Type B pancreatic cell (in vitro differentiated cells): Measurements from ENCODE around the gene UBE2G2. TPM values are rescaled to one million over a fixed set of nuclear protein-coding genes. Genes with fewer than 3 reads are reported as not detected.

ENCODE experiments used
- DNase-seq: peaks from one replicate; pipeline ENCODE4 v3.0.0; 2021; ENCODE audit warnings: mixed read lengths; ENCODE audit not compliant: unreplicated experiment; ENCODE audit errors: extremely low spot score
- H3K27ac Mint-ChIP-seq: 2 replicates; pipeline ENCODE4 v1.8.0; 2021; ENCODE audit warnings: mild to moderate bottlenecking, mixed read lengths
- H3K27me3 Mint-ChIP-seq: 2 replicates; pipeline ENCODE4 v1.8.0; 2021; ENCODE audit warnings: mixed read lengths
- H3K36me3 Mint-ChIP-seq: 2 replicates; pipeline ENCODE4 v1.8.0; 2021; ENCODE audit warnings: mixed read lengths
- H3K4me1 Mint-ChIP-seq: one replicate; pipeline ENCODE4 v1.8.0; 2021; ENCODE audit warnings: mixed read lengths; ENCODE audit not compliant: unreplicated experiment
- H3K4me3 Mint-ChIP-seq: 2 replicates; pipeline ENCODE4 v1.8.0; 2021; ENCODE audit warnings: mild to moderate bottlenecking, mixed read lengths
- H3K9me3 Mint-ChIP-seq: 2 replicates; pipeline ENCODE4 v1.8.0; 2021; ENCODE audit warnings: mixed read lengths
- CTCF ChIP-seq: fragments of 200-600 bp; sonication (generic); conservative IDR thresholded peaks from 2 replicates; pipeline ENCODE4 v1.5.0; 2021; ENCODE audit warnings: antibody characterized with exemption, mild to moderate bottlenecking
- total RNA-seq: library from RNA; stranded (reverse); gene quantifications from 2 replicates; pipeline ENCODE4 v1.2.1, GENCODE V29; 2021; ENCODE audit warnings: low replicate concordance

The UBE2G2 gene
- total RNA-seq, 1 donor from 2014 or later, result 92.4 TPM

- no peak for TF ChIP-seq CTCF
- no peaks in the 10 kb centered on the region for H3K9me3 Mint-ChIP-seq
- no peak for DNase-seq
- no peaks in the 10 kb centered on the region for H3K27me3 Mint-ChIP-seq
- H3K27ac Mint-ChIP-seq, result no peak overlapping the region
- no peak overlapping the region for H3K4me3 Mint-ChIP-seq
- peaks cover 10% of the 10 kb centered on the region for H3K4me1 Mint-ChIP-seq
- peaks cover 25% of the 10 kb centered on the region for H3K36me3 Mint-ChIP-seq
These were observed 11.3 kb downstream of the UBE2G2 start for GRCh38 chr21:44790368-44790767.

DNA sequence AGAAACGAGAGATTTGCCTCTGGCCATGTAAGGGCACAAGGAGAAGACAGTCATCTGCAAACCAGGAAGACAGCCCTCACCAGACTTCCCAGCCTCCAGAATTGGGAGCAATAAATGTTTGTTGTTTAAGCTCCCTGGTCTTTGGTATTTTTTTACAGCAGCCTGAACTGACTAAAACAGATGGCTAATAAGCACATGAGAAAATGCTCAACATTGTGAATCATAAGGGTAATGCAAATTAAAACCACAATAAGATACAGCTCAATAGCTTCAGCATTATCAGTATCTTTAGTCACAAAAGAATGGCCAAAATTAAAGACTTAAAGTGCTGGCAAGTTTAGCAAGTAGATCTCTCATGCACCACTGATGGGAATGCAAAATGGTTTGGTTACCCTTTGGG, 11.7 kb downstream of the UBE2G2 start:
- TF ChIP-seq CTCF, result no peak
- H3K4me3 Mint-ChIP-seq, result no peak overlapping the region
- peaks cover 25% of the 10 kb centered on the region for H3K36me3 Mint-ChIP-seq
- H3K4me1 Mint-ChIP-seq, result peaks cover 10% of the 10 kb centered on the region
- no peaks in the 10 kb centered on the region for H3K27me3 Mint-ChIP-seq
- no peak overlapping the region for H3K27ac Mint-ChIP-seq
- no peak for DNase-seq
- no peaks in the 10 kb centered on the region for H3K9me3 Mint-ChIP-seq

GRCh38 chr21:44785620-44786335, 15.8 kb downstream of the UBE2G2 start:
- H3K27ac Mint-ChIP-seq, result no peak overlapping the region
- no peak for DNase-seq
- H3K27me3 Mint-ChIP-seq, result no peaks in the 10 kb centered on the region
- peaks cover 24% of the 10 kb centered on the region for H3K36me3 Mint-ChIP-seq
- no peak for TF ChIP-seq CTCF
- no peaks in the 10 kb centered on the region for H3K4me1 Mint-ChIP-seq
- no peaks in the 10 kb centered on the region for H3K9me3 Mint-ChIP-seq
- no peak overlapping the region for H3K4me3 Mint-ChIP-seq

DNA sequence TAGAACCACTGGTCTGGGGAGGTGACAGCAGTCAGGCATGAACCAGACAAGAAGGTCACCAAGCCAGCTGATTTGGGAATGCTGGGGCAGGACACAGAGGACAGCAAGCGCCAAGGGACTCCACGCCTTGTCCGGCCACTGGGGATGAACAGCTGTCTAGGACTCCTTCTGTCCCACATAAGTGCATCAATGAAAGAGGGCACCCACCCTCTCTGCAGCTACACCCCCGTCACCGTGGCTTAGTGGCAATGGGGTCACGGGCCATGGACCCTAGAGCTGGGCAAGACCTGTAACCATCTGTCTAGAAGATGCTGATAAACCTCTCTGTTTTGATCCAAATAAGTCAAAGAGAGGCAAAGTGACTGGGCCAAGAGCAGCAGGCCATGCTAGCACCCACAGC, 16.8 kb downstream of the UBE2G2 start:
- TF ChIP-seq CTCF, result no peak
- Mint-ChIP-seq H3K27ac (no peak overlapping the region), H3K4me1 (peaks cover 4% of the 10 kb centered on the region), H3K27me3 (no peaks in the 10 kb centered on the region), H3K36me3 (peaks cover 22% of the 10 kb centered on the region), H3K4me3 (no peak overlapping the region), H3K9me3 (no peaks in the 10 kb centered on the region)
- DNase-seq, result no peak

GRCh38 chr21:44783020-44783696, 18.5 kb downstream of the UBE2G2 start:
- no peak for TF ChIP-seq CTCF
- Mint-ChIP-seq H3K9me3 (no peaks in the 10 kb centered on the region), H3K27me3 (no peaks in the 10 kb centered on the region), H3K4me1 (peaks cover 4% of the 10 kb centered on the region), H3K36me3 (peaks cover 23% of the 10 kb centered on the region), H3K4me3 (no peak overlapping the region), H3K27ac (no peak overlapping the region)
- no peak for DNase-seq
